Esophagus squamous epithelium (tissue), 4 donors: ENCODE measurements around the gene APOBEC2.

ENCODE experiments used
- POLR2A ChIP-seq, 4 donors: fragments of 450-650 bp; IDR thresholded peaks; one replicate each; pipeline ENCODE4 v1.6.1; 2017; ENCODE audit warnings: antibody characterized with exemption in 4 of 4, mild to moderate bottlenecking in 4 of 4, moderate library complexity in 3 of 4
- TF ChIP-seq, protein P1 (sequence below), 6 experiments: fragments of 450-650 bp in 4 of 6; fragments of 200-600 bp in 2 of 6; sonication (generic) in 2 of 6; IDR thresholded peaks; one replicate each; pipeline ENCODE4 v1.5.1; 2016 to 2019; ENCODE audit warnings: antibody characterized with exemption in 6 of 6, mild to moderate bottlenecking in 4 of 6, moderate library complexity in 4 of 6

GRCh38 chr6:41085182-41085581 is 32.2 kb downstream of the APOBEC2 start:
- TF ChIP-seq, protein P1, sequence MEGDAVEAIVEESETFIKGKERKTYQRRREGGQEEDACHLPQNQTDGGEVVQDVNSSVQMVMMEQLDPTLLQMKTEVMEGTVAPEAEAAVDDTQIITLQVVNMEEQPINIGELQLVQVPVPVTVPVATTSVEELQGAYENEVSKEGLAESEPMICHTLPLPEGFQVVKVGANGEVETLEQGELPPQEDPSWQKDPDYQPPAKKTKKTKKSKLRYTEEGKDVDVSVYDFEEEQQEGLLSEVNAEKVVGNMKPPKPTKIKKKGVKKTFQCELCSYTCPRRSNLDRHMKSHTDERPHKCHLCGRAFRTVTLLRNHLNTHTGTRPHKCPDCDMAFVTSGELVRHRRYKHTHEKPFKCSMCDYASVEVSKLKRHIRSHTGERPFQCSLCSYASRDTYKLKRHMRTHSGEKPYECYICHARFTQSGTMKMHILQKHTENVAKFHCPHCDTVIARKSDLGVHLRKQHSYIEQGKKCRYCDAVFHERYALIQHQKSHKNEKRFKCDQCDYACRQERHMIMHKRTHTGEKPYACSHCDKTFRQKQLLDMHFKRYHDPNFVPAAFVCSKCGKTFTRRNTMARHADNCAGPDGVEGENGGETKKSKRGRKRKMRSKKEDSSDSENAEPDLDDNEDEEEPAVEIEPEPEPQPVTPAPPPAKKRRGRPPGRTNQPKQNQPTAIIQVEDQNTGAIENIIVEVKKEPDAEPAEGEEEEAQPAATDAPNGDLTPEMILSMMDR (IDR thresholded peaks at IDR 0.05): no peak
- no peak for TF ChIP-seq POLR2A (IDR thresholded peaks at IDR 0.05)
